Measurements from ENCODE around the gene SLC9B2.
"Not testable (repeated sequence)": the region's sequence is repeated elsewhere in the genome, so short reads cannot be mapped to it uniquely, and the experiment has no call there.

SLC9B2 gene

GRCh38 chr4:103032574-103032973 is 44.0 kb downstream of the SLC9B2 start:
- in situ Hi-C loops (cut with MboI; ENCODE audit: low pct_unique_long_range_greater_than_20kb, low sequenced_read_pairs), result no loop called here
- peak; percentile 60 for DNase-seq

DNA sequence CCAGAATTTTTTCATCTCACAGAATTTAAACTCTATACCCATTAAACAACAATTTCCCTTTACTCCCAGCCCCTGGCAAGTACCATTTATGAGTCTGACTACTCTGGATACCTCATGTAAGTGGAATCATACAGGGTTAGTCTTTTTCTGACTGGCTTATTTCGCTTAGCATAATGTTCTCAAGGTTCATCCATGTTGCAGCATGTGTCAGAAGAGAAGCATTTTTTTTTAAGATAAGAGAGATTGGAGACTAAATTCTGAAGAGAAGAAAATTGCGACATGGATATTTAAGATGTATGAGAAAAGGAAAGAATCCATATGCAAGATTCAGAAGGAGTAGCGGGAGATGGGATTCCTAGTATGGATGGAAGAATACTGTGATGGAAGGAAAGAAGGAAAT is 45.8 kb downstream of the SLC9B2 start:
- no peak for DNase-seq
- in situ Hi-C loops (cut with MboI; ENCODE audit: low pct_unique_long_range_greater_than_20kb, low sequenced_read_pairs), result no loop called here

GRCh38 chr4:103029300-103029699 is 47.3 kb downstream of the SLC9B2 start:
- in situ Hi-C loops (cut with MboI; ENCODE audit: low pct_unique_long_range_greater_than_20kb, low sequenced_read_pairs), result no loop called here
- DNase-seq, result no peak

DNA sequence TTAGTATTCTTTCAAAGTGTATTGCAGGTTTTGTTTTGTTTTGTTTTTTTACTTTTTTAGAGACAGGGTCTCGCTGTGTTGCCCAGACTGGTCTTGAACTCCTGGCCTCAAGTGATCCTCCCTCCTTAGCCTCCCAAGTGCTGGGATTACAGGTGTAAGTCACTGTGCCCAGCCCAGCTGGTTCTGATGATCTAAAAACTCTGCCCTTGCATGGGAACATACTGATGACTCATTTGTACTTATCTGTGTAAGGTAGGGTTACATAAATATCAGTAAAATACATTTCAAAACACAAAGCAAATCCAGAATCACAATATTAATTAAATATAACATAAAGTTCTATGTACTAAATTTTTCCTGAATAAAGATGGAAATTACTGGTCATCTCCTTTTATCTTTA is 49.7 kb downstream of the SLC9B2 start:
- no peak for DNase-seq
- in situ Hi-C loops (cut with MboI; ENCODE audit: low pct_unique_long_range_greater_than_20kb, low sequenced_read_pairs), result no loop called here

GRCh38 chr4:103024996-103025395 is 51.6 kb downstream of the SLC9B2 start:
- no peak for DNase-seq
- in situ Hi-C loops (cut with MboI; ENCODE audit: low pct_unique_long_range_greater_than_20kb, low sequenced_read_pairs), result loop anchor here (25.0 kb wide), 1 partner anchor 588 kb away; no protein-coding TSS in a partner anchor

GRCh38 chr4:103021120-103021519 is 55.4 kb downstream of the SLC9B2 start:
- no peak for DNase-seq
- in situ Hi-C loops (cut with MboI; ENCODE audit: low pct_unique_long_range_greater_than_20kb, low sequenced_read_pairs), result loop anchor here (25.0 kb wide), 1 partner anchor 584 kb away; no protein-coding TSS in a partner anchor

GRCh38 chr4:103019308-103020124 is 57.0 kb downstream of the SLC9B2 start, which contains the start of gene SLC9B1:
SLC9B1 (minus strand) TSS chr4:103019705; CDS start chr4:102991711, 27,994 bp downstream.
- in situ Hi-C loops (cut with MboI; ENCODE audit: low pct_unique_long_range_greater_than_20kb, low sequenced_read_pairs), result loop anchor here (25.0 kb wide), 1 partner anchor 582 kb away; no protein-coding TSS in a partner anchor

GRCh38 chr4:103018391-103019307 is 57.9 kb downstream of the SLC9B2 start:
- no peak for DNase-seq
- in situ Hi-C loops (cut with MboI; ENCODE audit: low pct_unique_long_range_greater_than_20kb, low sequenced_read_pairs), result loop anchor here (25.0 kb wide), 1 partner anchor 581 kb away; no protein-coding TSS in a partner anchor

More at GRCh38 chr4:103019308-103020124, 57.0 kb downstream of the SLC9B2 start, which contains the start of gene SLC9B1:
- peak; percentile 95 for DNase-seq

DNA sequence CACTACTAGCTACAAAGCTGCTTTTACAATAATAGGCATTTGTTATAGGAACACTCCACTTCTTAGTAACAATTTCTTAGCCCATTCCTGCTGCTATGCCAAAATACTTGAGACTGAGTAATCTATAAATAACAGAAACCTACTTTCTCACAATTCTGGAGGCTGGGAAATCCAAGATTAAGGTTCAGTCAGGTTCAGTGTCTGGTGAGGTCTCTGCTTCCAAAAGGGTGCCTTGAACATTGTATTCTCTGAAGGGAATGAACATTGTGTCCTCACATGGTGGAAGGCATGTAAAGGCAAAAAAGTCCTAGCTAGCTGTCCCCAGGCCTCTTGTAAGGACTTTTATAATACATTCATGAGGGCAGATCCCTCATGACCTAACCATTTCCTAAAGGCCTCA is 64.0 kb downstream of the SLC9B2 start:
- DNase-seq, result no peak
- in situ Hi-C loops (cut with MboI; ENCODE audit: low pct_unique_long_range_greater_than_20kb, low sequenced_read_pairs), result loop anchor here (25.0 kb wide), 1 partner anchor 575 kb away; no protein-coding TSS in a partner anchor

DNA sequence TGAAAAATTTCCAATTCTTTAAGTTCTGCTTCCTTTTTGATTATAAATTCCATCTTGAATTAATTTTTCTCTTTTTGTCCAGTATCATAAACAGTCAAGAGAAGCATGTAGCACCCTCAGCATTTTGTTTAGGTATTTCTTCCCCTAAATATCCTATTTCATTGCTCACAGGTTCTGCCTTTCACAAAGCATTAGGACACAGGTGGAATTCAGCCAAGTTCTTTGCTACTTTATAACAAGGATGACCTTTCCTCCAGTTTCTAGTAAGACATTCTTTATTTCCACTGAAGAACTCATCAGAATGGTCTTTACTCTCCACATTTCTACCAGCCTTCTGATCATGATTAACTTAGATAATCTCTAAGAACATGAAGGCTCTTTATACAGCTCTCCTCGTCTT is 64.5 kb downstream of the SLC9B2 start:
- in situ Hi-C loops (cut with MboI; ENCODE audit: low pct_unique_long_range_greater_than_20kb, low sequenced_read_pairs), result loop anchor here (25.0 kb wide), 1 partner anchor 575 kb away; no protein-coding TSS in a partner anchor
- DNase-seq, result no peak

DNA sequence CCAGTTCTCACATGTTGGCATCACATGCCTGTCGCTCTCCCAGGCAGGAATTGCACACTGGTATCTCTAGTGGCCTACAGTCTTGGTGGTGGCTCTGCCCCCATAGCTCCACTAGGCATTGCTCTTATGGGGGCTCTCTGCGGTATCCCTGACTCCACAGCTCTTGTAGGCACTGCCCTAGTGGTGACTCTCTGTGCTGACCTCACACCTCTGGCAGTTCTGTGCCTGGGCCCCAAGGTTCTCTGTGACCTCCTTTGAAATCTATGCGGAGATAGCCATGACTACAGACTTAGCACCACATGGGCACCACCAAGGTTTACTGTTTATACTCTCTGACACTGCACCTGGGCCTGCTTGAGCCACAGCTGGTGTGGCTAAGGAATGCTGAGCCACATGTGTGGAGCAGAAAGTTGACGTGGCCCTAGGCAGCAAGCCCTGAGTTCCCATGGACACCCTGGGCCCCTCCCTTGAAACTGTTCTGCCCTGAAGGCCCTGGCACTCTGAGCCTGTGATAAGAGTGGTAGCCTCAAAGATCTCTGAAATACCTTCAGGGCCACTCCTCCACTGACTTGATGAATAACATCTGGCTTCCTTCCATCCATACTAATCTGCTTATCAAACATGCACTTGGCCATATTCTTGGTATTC is 65.1 kb downstream of the SLC9B2 start:
- in situ Hi-C loops (cut with MboI; ENCODE audit: low pct_unique_long_range_greater_than_20kb, low sequenced_read_pairs), result loop anchor here (25.0 kb wide), 1 partner anchor 574 kb away; no protein-coding TSS in a partner anchor

DNA sequence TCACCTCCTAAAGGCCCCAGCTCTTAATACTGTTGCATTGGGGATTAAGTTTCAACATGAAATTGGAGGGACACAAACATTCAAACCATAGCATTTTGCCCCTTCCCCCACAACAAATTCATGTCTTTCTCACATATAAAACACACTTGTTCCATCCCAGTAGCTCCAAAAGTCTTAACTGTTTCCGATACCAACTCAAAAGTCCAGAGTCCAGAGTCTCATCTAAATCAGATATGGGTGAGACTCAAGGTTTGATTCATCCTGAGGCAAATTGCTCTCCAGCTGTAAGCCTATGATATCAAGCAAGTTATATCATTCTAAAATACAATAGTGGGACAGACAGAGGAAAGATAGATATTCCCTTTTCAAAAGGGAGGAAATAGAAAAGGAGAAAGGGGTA is 65.8 kb downstream of the SLC9B2 start:
- DNase-seq, result no peak
- in situ Hi-C loops (cut with MboI; ENCODE audit: low pct_unique_long_range_greater_than_20kb, low sequenced_read_pairs), result loop anchor here (25.0 kb wide), 1 partner anchor 574 kb away; no protein-coding TSS in a partner anchor

More for the DNA sequence above, 65.1 kb downstream of the SLC9B2 start:
- no peak for DNase-seq

DNA sequence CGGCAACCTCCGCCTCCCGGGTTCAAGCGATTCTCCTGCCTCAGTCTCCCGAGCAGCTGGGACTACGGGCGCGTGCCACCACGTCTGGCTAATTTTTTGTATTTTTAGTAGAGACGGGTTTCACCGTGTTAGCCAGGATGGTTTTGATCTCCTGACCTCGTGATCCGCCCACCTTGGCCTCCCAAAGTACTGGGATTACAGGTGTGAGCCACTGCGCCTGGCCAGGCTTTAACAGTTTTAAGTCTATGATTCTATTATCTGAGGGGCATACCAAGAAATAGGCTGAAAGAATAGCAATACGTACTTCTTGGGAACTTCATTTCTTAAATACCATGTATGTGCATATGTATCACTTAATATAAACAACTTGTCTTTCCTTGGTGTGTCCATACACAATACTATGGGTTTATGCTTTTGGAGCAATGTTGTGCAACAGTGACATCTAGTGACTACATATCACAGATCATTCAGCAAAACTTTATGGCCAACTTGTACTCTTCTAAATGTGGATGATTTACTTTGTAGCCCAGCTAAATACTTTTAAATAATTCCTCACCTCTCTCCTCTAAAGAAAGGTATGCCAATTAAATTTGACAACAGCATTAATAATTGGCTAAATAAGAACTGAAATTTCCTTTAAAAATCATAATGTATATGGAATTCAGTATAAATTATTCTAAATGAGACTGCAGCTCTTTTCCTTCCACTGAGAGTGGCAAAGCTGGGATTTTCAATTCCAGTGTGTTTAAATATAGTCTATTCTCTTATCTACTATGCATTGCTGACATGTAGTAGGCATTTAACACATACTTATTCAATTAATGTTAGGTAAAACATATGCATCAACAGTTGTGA is 67.5 kb downstream of the SLC9B2 start:
- peak; percentile 76 for DNase-seq
- in situ Hi-C loops (cut with MboI; ENCODE audit: low pct_unique_long_range_greater_than_20kb, low sequenced_read_pairs), result loop anchor here (10.0 to 25.0 kb wide), 2 partner anchors 384 to 572 kb away; no protein-coding TSS in a partner anchor

DNA sequence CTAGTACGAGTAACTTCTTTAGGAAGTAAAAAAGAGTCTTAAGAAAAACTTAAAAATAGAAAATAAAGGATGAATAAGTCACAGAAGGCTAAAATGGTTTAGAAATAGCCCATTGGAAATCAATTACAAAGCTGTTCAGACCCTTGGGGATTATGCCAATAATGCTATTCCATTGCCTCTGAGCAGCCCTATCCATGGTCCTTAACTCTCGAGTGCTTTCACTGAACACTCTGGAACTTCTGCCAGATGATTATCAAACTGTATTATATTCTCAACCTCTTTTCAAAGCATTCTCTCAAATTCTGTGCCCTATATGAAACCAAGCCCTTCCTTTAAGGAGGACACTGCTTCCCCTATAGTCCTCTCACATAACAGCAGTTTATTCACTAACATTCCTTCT is 74.0 kb downstream of the SLC9B2 start:
- no peak for DNase-seq
- in situ Hi-C loops (cut with MboI; ENCODE audit: low pct_unique_long_range_greater_than_20kb, low sequenced_read_pairs), result loop anchor here (10.0 to 25.0 kb wide), 2 partner anchors 378 to 565 kb away; no protein-coding TSS in a partner anchor

GRCh38 chr4:102994803-102995202 is 81.8 kb downstream of the SLC9B2 start:
- no peak for DNase-seq

GRCh38 chr4:102993985-102994384 is 82.6 kb downstream of the SLC9B2 start:
- DNase-seq; in situ Hi-C loops (cut with MboI; ENCODE audit: low pct_unique_long_range_greater_than_20kb, low sequenced_read_pairs): not testable (repeated sequence)

More at GRCh38 chr4:102994803-102995202, 81.8 kb downstream of the SLC9B2 start:
- in situ Hi-C loops (cut with MboI; ENCODE audit: low pct_unique_long_range_greater_than_20kb, low sequenced_read_pairs), result no loop called here

- no peak for DNase-seq
- in situ Hi-C loops (cut with MboI; ENCODE audit: low pct_unique_long_range_greater_than_20kb, low sequenced_read_pairs), result no loop called here
Observed at GRCh38 chr4:102988429-102989020, 88.0 kb downstream of the SLC9B2 start.

Measured in KBM-7 (cell line).